GM06990 (cell line): ENCODE measurements around the gene FAM153A.
"Not testable (repeated sequence)": the region's sequence is repeated elsewhere in the genome, so short reads cannot be mapped to it uniquely, and the experiment has no call there.

Source experiments
- DNase-seq: peaks from one replicate; pipeline ENCODE4 v3.0.0-alpha.2; 2011; ENCODE audit not compliant: insufficient read length; ENCODE audit errors: extremely low read depth
- H3K27me3 ChIP-seq: replicated peaks from 2 replicates; pipeline ENCODE4 v1.6.0; 2011; ENCODE audit warnings: low read length; ENCODE audit not compliant: control insufficient read depth, insufficient read depth
- H3K36me3 ChIP-seq: 2 replicates; pipeline ENCODE4 v1.5.1; 2011; ENCODE audit warnings: low read length; ENCODE audit not compliant: control insufficient read depth, insufficient read depth
- H3K4me3 ChIP-seq: replicated peaks from 2 replicates; pipeline ENCODE4 v1.5.1; 2011; ENCODE audit warnings: low read depth, mild to moderate bottlenecking, control low read depth, low read length

The FAM153A gene

GRCh38 chr5:177782792-177783633 is at the start of gene FAM153A:
Gene FAM153A, minus strand, starts transcription at chr5:177782899.
- not testable (repeated sequence) for H3K27me3 ChIP-seq, H3K4me3 ChIP-seq, DNase-seq, H3K36me3 ChIP-seq

GRCh38 chr5:177832287-177832686 is 49.6 kb upstream of the FAM153A start:
- not testable (repeated sequence) for DNase-seq, H3K36me3 ChIP-seq, H3K27me3 ChIP-seq, H3K4me3 ChIP-seq

GRCh38 chr5:177826073-177826472 is 43.4 kb upstream of the FAM153A start:
- not testable (repeated sequence) for H3K4me3 ChIP-seq, DNase-seq, H3K27me3 ChIP-seq, H3K36me3 ChIP-seq

GRCh38 chr5:177824776-177825175 is 42.1 kb upstream of the FAM153A start:
- H3K27me3 ChIP-seq, H3K4me3 ChIP-seq, H3K36me3 ChIP-seq, DNase-seq: not testable (repeated sequence)

- H3K36me3 ChIP-seq, DNase-seq, H3K4me3 ChIP-seq, H3K27me3 ChIP-seq: not testable (repeated sequence)
Measured at GRCh38 chr5:177822489-177822888, 39.8 kb upstream of the FAM153A start.

GRCh38 chr5:177819664-177820063 is 37.0 kb upstream of the FAM153A start:
- not testable (repeated sequence) for DNase-seq, H3K36me3 ChIP-seq, H3K27me3 ChIP-seq, H3K4me3 ChIP-seq

- not testable (repeated sequence) for H3K4me3 ChIP-seq, DNase-seq, H3K36me3 ChIP-seq, H3K27me3 ChIP-seq
Measured at GRCh38 chr5:177812814-177813425, 30.2 kb upstream of the FAM153A start.

GRCh38 chr5:177812160-177812743 is 29.6 kb upstream of the FAM153A start:
- H3K36me3 ChIP-seq, H3K4me3 ChIP-seq, DNase-seq, H3K27me3 ChIP-seq: not testable (repeated sequence)

- not testable (repeated sequence) for DNase-seq, H3K36me3 ChIP-seq, H3K4me3 ChIP-seq, H3K27me3 ChIP-seq
Measured at GRCh38 chr5:177809209-177809913, 26.7 kb upstream of the FAM153A start.

- DNase-seq, H3K27me3 ChIP-seq, H3K36me3 ChIP-seq, H3K4me3 ChIP-seq: not testable (repeated sequence)
Measured at GRCh38 chr5:177808420-177808819, 25.7 kb upstream of the FAM153A start.

GRCh38 chr5:177807265-177807664 is 24.6 kb upstream of the FAM153A start:
- H3K36me3 ChIP-seq, DNase-seq, H3K4me3 ChIP-seq, H3K27me3 ChIP-seq: not testable (repeated sequence)

- H3K27me3 ChIP-seq, H3K36me3 ChIP-seq, H3K4me3 ChIP-seq, DNase-seq: not testable (repeated sequence)
Measured at GRCh38 chr5:177801427-177801826, 18.7 kb upstream of the FAM153A start.

GRCh38 chr5:177798237-177798840 is 15.6 kb upstream of the FAM153A start:
- not testable (repeated sequence) for H3K4me3 ChIP-seq, H3K27me3 ChIP-seq, DNase-seq, H3K36me3 ChIP-seq
